NCI-H2171 (cell line): Measurements from ENCODE around the gene KBTBD13.
"Not testable (repeated sequence)": the region's sequence is repeated elsewhere in the genome, so short reads cannot be mapped to it uniquely, and the experiment has no call there.

ENCODE experiments used
- DNase-seq: peaks from one replicate; lab custom pipeline; 2025; lab: John Stamatoyannopoulos, UW

Gene KBTBD13

GRCh38 chr15:65089206-65089824 lies 12.8 kb downstream of the KBTBD13 start:
- no peak for DNase-seq

- DNase-seq: no peak
Measured at GRCh38 chr15:65091946-65092770, 15.6 kb downstream of the KBTBD13 start.

- DNase-seq: no peak
Measured at GRCh38 chr15:65092911-65093792, 16.6 kb downstream of the KBTBD13 start.

- not testable (repeated sequence) for DNase-seq
Measured at GRCh38 chr15:65093793-65094170, 17.2 kb downstream of the KBTBD13 start.

- no peak for DNase-seq
Measured at GRCh38 chr15:65094294-65094995, 17.9 kb downstream of the KBTBD13 start.

GRCh38 chr15:65095011-65095746 lies 18.6 kb downstream of the KBTBD13 start:
- no peak for DNase-seq

- no peak for DNase-seq
Measured at GRCh38 chr15:65095747-65096104, 19.2 kb downstream of the KBTBD13 start.

GRCh38 chr15:65096481-65097385 lies 20.2 kb downstream of the KBTBD13 start:
- no peak for DNase-seq

GRCh38 chr15:65097651-65098263 lies 21.2 kb downstream of the KBTBD13 start:
- DNase-seq: no peak

GRCh38 chr15:65099336-65099735 lies 22.8 kb downstream of the KBTBD13 start:
- DNase-seq: no peak

GRCh38 chr15:65099801-65100200 lies 23.3 kb downstream of the KBTBD13 start:
- DNase-seq: not testable (repeated sequence)

GRCh38 chr15:65100442-65100841 lies 23.9 kb downstream of the KBTBD13 start:
- no peak for DNase-seq

GRCh38 chr15:65101411-65101890 lies 24.9 kb downstream of the KBTBD13 start:
- DNase-seq: no peak

GRCh38 chr15:65101891-65102708 lies 25.6 kb downstream of the KBTBD13 start:
- DNase-seq: no peak

GRCh38 chr15:65102912-65103311 lies 26.4 kb downstream of the KBTBD13 start:
- no peak for DNase-seq

GRCh38 chr15:65105038-65105437 lies 28.5 kb downstream of the KBTBD13 start:
- DNase-seq: no peak

GRCh38 chr15:65106011-65106590 lies 29.6 kb downstream of the KBTBD13 start:
- DNase-seq: no peak

GRCh38 chr15:65110676-65111292 lies 34.2 kb downstream of the KBTBD13 start:
- DNase-seq: no peak
